ENCODE results near the gene FCN3.

The FCN3 gene

DNA sequence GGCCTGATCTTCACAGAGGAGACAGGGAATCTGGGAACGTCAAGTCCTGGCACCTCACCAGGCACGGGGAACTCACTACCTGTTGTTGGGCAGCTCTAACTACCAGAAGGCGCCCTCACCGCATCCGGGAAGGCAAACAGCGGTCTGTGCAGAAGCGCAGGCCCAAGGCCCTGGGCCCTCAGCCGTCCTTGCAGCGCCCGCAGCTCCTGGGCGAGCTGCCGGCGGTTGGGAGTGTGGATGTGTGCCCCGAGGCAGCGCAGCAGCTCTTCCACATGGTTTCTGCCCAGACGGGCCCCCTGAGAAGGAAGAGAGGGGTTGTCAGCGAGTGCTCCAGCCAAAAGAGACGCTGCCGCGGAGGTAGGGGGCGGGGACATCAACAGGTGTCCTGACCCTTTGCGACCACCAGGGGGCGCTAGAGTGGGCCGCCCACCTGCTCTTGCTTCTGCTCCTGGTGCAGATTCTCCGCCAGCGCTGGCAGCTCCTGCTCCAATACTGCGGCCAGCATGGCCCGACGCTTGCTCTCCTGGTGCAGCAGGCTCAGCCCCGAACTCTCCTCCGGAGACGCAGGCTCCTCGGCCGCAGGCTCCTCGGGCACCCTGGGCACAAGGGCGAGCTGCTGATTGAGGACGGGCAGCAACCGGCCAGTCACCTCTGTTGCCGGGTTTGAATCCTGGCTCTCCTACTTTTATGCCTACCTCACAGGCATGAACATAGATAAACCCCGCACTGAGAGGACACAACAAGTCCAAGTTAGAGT lies 17.2 kb downstream of the FCN3 start:
- DNase-seq = peak; percentile 76 to 90 (median 78)

DNA sequence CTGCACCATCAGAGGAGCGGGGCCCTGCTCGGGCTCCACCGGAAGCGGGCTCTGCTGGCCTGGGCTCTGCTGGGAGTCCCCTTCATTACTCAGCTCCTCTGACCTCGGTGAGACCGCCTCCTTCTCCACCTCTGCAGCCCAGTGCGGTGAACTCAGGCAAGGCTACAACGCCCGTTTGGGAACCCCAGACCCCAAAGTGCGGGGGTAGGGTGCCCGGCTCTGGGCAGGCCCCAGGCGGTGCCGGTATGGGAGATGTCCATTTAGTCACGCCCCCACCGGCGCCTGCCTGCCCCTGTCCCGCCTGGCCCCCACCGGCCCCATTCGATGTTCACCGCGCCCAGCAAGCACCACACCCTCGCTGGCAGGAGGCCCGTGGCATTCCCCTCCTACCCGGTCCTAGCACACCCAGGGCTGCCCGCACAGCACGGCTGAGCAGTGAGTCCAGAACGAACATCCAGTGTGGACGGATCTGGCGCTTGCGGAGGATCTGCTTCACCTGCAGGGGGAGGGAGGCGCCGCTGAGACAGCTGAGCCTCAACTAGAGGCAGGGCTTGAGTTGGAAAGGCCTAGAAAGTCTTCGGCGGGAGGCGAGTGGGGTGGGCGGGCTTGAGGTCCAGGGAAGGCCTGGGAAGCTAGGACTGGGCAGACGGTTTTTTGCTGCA lies 17.9 kb downstream of the FCN3 start:
- peak in 3 of 6 experiments; percentile 32 to 41 (median 37) for DNase-seq

DNA sequence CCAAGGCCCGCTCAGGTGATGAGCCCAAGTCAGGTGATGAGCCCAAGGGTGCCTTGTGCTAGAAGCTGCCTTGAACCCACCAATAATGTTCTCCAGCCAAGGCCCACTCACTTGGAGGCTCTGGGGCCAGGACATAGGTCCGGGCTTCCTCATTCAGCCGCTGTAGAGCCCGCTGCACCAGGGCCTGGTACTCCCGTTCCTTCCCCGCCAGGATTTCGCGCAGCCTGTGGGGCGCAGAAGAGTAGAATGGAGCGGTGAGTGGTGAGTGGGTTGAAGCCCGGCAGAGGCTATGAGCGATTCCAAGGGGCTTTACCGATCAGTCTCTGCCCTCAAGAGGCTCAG lies 18.4 kb downstream of the FCN3 start:
- peak in 1 of 6 experiments; percentile 12 for DNase-seq

DNA sequence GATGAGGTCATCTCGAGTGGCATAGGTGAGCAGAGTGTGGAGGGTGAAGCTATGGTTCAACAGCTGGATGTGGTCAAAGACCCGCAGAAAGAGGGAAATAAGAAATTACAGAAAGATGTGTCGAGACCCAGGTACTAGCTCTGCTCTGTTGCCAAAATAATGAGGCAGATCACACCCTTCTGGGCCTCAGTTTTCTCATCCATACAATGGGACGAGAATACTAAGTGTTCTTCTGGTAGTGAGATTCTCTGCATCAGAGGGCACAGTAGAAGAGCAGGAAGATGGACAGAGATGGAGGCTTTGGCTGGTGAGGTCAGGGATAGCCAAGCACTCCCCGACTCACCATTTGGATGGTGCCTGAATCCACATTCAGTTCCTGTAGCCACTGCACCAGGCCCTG lies 18.9 kb downstream of the FCN3 start:
- DNase-seq = no peak

DNA sequence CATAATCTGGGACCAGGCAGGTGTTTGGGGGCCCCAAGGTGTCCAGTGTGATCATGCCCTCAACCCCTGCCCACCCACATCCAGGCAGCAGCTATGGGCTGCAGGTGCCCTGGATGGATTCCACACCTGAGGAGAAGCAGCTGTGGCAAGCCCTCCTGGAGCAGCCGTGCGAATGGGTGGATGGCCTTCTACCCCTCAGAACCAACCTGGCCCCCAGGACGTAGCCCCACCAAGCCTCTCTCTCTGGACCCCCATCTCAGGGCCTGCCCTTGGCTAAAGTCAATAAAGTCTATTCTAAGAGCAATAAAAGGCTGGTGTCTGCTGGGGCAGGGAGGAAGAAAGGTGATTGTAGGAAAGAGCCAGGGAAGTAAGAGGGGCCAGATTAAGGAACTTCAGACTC lies 21.0 kb downstream of the FCN3 start:
- no peak for DNase-seq

DNA sequence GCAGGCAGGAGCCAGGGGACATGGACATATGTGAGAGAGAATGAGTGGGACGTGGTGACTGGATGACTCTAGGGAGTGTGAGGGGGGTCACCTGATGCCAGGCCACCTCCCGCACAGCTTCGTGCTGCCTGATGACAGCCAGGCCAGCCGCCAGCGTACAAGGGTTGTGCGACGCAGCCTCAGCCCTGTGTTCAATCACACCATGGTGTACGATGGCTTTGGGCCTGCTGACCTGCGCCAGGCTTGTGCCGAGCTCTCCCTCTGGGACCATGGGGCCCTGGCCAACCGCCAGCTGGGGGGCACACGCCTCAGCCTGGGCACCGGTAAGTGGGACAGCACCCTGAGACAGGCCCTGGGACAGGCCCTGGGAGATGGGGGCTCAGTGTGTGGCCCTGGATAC lies 21.5 kb downstream of the FCN3 start:
- no peak for DNase-seq

DNA sequence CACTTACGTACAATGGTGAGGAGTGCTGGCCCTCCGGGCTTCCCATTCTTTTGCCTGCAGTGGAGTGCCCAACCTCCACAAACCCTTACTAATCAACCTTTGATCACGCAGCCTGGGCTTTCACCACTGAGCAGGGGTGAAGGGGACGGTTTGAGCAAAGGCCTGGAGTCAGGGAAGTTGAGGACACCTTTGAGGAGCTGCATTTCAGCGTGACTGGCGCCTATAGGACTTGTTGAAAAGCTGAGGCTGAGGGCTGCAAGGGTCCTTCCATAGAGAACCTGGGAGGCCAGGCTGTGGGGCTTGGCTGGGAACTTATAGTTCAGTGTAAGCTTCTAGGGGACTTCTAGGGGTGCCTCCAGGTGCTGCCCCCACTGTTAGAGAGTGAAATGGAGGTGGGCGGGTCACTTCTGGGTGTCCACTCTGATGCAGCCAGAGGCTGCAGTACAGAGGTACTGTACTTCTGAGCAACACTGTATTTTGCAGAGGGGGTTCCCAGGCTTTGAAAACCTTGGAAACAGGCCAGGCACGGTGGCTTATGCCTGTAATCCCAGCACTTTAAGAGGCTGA lies 23.0 kb downstream of the FCN3 start:
- no peak for DNase-seq

DNA sequence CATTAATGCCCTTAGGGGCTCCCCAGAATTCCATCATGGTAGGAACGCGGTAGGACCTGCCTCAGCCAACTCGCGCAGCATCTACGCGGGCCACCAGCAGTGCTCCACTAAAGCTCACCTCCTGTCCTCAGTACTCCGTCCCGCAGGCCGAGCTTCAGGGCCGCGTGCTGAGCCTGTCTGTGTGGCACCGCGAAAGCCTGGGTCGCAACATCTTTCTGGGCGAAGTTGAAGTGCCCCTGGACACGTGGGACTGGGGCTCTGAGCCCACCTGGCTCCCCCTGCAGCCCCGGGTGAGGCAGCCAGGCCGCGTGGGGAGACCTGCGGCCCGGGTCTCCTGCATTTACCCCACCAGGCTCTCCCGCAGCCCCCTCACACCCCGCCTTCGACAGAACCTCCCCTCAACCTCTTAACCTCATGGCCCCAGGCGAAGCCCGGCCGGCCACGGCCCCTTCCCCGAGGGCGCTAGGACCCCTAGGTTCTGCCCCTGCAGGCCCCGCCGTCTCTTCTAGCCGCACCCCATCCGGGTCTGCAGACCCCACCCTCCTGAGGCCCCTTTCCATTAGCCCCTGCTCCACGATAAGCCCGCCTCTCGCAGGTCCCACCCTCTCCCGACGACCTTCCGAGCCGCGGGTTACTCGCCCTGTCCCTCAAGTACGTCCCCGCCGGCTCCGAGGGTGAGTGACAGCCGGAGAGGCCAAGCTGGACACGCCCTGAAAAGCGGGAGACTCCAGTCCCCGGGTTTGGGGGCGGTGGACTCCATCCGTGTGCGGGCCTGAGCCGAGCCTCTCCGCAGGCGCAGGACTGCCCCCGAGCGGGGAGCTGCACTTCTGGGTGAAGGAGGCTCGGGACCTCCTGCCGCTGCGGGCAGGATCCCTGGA lies 23.7 kb downstream of the FCN3 start:
- no peak for DNase-seq

DNA sequence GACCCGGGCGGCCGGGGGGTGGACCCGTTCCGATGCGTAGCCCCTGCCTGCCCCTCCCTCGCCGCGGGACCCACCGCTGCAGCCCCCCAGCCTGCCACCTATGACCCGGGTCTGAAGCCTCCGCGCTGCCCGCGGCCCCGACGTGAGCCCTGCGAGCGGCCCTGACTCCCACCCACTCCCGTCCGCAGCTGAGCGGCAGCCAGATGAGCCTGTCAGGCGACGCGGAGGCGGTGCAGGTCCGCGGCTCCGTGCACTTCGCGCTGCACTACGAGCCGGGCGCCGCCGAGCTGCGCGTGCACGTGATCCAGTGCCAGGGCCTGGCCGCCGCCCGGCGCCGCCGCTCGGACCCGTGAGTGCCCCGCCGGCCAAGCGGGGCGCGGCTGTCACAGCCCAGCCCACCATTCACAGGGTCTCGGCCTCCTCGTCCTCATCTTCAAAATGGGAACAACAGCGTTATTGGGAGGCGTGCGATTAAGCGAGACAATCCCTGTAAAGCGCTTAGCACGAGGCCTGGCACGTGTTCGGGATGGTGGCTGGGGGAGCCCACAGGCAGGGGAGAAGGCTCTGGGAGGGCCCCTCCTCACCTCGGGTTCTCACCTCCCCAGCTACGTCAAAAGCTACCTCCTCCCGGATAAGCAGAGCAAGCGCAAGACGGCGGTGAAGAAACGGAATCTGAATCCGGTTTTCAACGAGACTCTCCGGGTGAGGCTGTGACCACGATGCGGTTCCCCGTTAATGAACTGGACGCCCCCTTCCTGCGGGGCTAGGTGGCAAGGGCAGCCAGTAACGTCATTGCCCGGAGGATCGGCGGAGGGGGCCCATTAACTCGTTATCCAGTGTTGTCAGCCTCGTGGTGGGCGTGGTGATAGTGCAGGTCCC lies 24.6 kb downstream of the FCN3 start:
- no peak for DNase-seq

DNA sequence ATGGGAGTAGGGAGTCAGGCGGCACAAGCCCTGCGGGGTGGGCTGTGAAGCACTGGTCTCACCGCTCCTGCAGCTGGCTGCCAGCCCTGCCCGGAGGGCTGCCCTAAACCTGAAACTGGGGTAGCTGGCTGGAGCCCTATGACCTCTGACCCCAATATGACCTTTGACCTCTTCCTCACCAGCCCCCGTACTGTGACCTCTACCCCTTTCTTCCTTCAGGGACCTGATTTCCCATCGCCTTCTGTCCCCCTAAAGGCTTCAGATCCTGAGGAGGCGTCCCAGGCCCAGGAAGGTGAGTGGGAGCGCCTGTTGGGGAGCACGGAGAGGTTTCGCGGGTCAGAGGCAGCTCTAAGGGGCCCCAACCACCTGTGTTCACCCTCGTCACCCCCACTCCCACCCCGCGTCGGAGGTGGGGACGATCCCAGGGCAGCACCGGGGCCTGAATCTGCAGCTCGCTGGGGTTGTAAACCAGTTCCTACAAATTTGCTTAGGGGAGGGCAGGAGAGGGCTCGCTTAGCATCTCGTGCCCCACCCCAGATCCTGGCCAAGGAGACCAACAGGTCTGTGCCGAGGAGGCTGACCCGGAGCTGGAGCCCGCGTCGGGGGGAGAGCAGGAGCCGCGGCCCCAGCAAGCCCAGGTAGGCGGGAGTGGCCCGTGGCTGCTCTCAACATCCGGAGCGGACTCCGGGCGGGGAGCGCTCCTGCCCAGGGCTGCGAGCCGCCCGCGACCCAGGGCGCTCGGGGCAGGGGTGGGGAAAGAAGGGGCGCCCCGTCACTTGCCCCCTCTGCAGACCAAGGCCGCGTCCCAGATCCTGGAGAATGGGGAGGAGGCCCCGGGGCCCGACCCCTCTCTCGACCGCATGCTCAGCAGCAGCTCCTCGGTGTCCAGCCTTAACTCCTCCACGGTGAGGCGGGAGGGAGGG lies 25.5 kb downstream of the FCN3 start:
- DNase-seq = peak in 4 of 6 experiments; percentile 19 to 44 (median 26)

DNA sequence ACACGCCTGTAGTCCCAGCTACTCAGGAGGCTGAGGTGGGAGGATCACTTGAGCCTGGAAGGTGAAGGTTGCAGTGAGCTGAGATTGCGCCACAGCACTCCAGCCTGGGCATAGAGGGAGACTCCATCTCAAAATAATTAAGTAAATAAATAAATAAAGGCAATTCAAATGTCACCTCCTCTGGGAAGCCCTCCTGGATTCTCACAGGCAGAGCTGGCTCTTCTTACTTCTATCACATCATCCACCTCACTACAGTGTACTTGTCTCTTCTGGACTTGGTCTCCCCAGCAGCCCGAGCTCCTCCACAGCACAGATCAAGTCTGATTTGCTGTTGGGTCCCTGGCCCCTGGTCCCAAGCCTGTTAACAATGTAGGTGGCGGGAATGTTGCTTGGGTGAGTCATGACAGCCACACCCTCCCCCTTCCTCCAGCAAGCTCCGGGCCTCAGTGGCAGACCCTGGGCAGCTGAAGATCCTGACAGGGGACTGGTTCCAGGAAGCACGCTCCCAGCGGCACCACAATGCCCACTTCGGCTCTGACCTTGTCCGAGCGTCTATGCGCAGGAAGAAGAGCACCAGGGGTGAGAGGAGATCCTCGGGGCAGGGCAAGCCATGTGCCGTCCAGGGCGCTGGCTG lies 27.5 kb downstream of the FCN3 start:
- DNase-seq = no peak

DNA sequence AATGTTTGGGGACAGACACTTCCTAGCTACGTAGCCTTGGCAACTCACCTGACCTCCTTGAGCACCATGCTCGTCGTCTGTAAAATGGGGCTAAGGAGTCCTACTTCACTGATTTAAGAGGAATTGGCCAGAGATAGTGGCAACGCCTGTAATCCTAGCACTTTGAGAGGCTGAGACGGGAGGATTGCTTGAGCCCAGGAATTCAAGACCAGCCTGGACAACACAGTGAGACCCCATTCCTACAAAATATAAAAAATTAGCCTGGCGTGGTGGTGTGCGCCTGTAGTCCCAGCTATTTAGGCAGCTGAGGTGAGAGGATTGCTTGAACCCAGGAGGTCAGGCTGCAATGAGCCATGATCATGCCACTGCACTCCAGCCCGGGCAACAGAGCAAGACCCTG lies 28.3 kb downstream of the FCN3 start:
- no peak for DNase-seq

DNA sequence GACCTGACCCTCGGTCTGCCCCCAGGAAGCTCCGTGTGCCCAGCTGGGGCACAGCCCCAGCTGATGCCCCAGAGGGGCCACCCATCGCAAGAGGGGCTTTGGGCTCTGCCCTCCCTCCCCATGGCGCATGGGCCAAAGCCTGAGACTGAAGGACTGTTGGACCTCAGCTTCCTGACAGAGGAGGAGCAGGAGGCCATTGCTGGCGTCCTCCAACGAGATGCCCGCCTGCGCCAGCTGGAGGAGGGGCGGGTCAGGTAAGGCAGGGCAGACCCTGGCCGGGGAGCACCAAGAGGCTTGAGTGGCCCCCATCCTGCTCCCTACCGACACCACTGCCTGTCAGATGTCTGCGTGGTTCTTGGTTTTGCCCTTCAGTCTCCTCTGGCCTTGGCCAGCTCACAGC lies 29.4 kb downstream of the FCN3 start:
- DNase-seq = no peak

DNA sequence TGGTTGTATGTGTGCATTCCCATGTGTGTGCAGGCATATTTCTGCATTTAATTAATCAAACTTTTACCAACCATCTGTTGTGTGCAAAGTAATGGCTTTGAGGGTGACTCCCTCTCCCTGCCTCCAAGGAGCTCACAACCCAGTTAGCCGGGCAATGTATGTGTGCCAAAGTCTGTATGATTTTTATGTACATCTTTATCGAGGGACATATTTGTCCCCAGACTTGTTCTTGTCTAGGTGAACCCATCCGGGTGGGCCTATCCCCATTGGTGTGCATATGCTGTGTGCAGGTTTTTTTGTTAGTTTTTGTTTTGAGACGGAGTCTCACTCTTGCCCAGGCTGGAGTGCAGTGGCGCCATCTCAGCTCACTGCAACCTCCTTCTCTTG lies 31.0 kb downstream of the FCN3 start:
- no peak for DNase-seq

DNA sequence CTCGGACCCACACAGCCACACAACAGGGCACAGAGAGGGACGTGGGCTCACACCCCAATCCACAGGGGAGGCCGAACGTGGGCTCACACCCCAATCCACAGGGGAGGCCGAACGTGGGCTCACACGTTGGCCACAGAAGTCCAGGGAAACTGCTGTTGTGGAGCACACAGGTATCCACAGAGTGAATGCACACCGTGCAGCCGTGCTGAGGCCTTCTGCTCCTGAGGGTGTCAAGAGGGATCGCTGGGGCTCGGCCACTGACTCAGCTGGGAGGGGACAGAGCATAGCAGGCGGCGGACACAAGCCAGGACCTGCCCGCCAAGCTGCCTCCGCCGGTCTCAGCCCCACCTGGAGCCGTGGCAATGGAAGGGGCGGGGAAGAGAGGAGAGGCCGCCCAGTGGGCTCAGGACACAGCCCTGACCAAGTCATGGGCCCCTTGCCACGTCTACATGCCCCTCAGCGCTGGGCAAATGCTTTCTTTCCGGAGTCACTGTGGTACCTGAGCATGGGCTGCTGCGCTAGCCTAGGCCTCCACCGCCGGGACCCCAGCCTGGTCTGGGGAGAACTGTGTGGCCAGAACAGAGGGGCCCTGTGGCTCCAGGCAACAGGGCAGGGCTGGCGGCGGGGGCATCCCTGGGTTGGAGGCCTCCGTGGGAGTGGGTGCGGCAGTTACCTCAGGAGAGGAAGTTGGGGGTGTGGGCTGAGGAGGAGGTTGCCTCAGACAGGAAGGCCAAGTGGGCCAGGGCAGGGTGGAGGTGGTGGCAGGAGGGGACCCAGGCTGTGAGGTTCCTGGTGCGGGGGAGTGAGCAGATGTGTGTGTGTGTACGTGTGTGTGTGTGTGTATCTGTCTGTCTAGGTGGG lies 31.6 kb downstream of the FCN3 start:
- DNase-seq = peak; percentile 56 to 80 (median 70)

DNA sequence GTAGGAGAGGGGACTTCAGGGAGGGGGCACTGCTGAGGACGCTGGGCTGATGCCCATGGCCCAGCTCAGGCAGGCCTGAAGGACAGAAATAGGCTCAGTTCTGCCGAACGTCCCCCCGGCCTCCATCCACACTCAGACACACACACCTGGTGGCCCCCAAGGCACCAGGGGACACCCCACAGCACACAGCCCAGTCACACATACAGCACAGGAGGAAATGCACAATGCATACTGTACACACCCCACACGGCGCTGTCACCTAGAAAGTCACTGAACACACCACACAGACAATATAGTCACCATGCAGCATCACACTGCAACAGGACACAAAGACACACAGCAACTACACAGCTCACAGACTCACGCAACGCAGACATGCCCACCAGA lies 32.2 kb downstream of the FCN3 start:
- peak in 2 of 6 experiments; percentile 32 to 40 for DNase-seq

DNA sequence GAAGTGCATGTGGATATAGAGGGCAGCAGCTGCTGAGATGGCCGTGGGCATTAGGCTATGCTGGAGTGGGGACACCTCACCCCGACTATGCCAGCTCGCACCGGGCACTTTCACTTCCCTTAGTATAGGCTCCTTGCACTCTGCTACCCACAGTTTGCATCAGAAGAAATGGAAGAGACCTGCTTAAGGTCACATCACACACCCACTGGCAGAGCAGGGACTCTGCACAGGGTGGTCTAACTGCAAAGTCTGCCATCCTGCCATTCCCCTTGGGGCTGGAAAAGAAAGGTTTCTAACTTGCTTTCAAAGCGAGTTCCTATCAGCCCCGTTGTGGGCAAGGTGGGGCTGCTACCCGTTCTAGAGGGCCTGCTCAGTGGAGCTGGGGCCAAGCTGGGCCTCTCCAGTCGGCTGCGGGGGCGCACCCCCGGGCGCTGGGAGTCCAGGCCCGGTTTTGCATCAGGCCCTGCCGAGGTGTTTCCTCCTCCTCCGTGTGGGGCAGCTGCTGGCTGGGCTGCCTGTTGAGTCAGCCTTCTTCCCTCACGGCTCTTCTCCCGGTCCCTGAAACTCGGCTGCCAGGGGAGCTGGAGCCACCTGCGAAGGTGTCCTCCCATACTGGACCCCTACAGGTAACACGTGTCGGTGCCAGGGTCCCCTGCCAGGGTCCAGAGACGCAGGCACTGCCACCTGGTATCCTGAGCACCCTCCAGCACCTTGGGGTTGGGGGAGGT lies 32.9 kb downstream of the FCN3 start, which contains the start of gene SYTL1:
Gene SYTL1 (plus strand): TSS at position 498 of the 728 bp plus-strand sequence. CDS start 3,313 bp downstream, outside the sequence.
- DNase-seq = peak; percentile 25 to 64 (median 50)

DNA sequence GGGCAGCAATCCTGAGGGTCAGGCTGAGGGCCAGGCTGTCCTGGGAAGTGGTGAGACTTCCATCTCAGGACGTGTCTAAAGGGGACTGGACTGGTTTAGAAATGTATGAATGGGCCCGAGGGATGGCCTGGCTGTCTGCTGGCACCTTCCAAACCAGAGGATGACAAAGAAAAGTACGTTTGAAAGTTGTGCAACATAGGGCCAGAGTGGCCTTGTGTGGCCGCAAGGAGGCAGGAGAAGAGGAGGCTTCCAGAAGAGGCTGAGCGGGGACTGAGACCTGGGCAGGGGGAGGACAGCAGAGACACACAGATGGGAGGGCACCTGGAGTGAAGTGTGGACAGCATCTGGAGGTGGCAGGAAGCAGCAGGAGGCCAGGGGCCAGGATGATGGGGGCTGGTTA lies 35.4 kb downstream of the FCN3 start:
- DNase-seq = no peak

DNA sequence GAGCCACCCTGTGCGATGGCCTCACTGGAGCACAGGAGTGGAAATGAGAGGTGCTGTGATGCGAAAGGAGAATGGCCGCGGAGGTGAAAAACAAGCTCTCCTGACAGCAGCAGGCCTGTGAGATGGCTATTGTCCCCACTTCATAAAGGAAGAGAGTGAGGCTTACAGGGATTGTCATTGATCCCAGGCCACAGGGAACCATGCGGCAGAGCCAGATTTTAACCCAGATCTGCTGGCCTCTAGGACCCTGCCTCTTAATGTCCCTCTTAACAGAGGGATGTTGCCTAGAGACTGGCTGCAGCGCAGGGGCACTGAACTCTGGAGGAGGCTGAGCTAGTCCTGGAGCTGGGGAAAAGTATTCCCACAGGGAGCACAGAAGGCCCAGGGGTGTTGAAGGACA lies 35.9 kb downstream of the FCN3 start:
- no peak for DNase-seq
